Natural killer cell (primary cell): ENCODE measurements around the gene DLG5. TPM values are rescaled to one million over a fixed set of nuclear protein-coding genes. Genes with fewer than 3 reads are reported as not detected.

ENCODE experiments used
- ATAC-seq, 3 donors: fragments of 150-1000 bp in 2 of 3; fragments of 200-7000 bp in 1 of 3; cut with Tn5 transposase; 1 replicate in 1 of 3; 2 replicates in 2 of 3; pipeline ENCODE4 v1.10.0; 2021; ENCODE audit warnings: mild to moderate bottlenecking in 2 of 3, moderate library complexity in 2 of 3
- DNase-seq, 2 donors: peaks; one replicate each; pipeline versions ENCODE4 v3.0.0 to v3.0.0-alpha.2; 2013 to 2021; ENCODE audit warnings: mixed read lengths in 1 of 2
- H3K27ac ChIP-seq: one replicate; pipeline ENCODE4 v1.5.1; 2013; ENCODE audit warnings: mild to moderate bottlenecking, low read length
- H3K27me3 ChIP-seq: one replicate; pipeline ENCODE4 v1.6.1; 2013; ENCODE audit warnings: low read length; ENCODE audit not compliant: control insufficient read depth, insufficient read depth
- H3K36me3 ChIP-seq: one replicate; pipeline ENCODE4 v1.6.1; 2013; ENCODE audit warnings: low read length; ENCODE audit not compliant: control insufficient read depth, insufficient read depth
- H3K4me1 ChIP-seq: one replicate; pipeline ENCODE4 v1.6.1; 2013; ENCODE audit warnings: low read length; ENCODE audit not compliant: control insufficient read depth, insufficient read depth
- H3K4me3 ChIP-seq: one replicate; pipeline ENCODE4 v1.5.1; 2013; ENCODE audit warnings: low read length
- H3K9me3 ChIP-seq: one replicate; pipeline ENCODE4 v1.6.1; 2013; ENCODE audit warnings: low read length; ENCODE audit not compliant: control insufficient read depth, insufficient read depth
- H3K27ac Mint-ChIP-seq, 2 donors: one replicate each; pipeline ENCODE4 v1.8.0; 2022; ENCODE audit warnings: mild to moderate bottlenecking in 2 of 2, mixed read lengths in 2 of 2, moderate library complexity in 1 of 2
- H3K27me3 Mint-ChIP-seq, 2 donors: one replicate each; pipeline ENCODE4 v1.8.0; 2022; ENCODE audit warnings: low read depth in 2 of 2, mixed read lengths in 2 of 2
- H3K36me3 Mint-ChIP-seq: one replicate; pipeline ENCODE4 v1.8.0; 2022; ENCODE audit warnings: mixed read lengths
- H3K4me1 Mint-ChIP-seq, 2 donors: one replicate each; pipeline ENCODE4 v1.8.0; 2022; ENCODE audit warnings: mixed read lengths in 2 of 2
- H3K4me3 Mint-ChIP-seq: one replicate; pipeline ENCODE4 v1.8.0; 2022; ENCODE audit warnings: mild to moderate bottlenecking, moderate library complexity, mixed read lengths
- H3K9me3 Mint-ChIP-seq, 2 donors: one replicate each; pipeline ENCODE4 v1.8.0; 2022; ENCODE audit warnings: mixed read lengths in 2 of 2
- WGBS: methylation state at CpG from one replicate; pipeline ENCODE4 v1.1.7; 2013; ENCODE audit warnings: missing lambda C conversion rate; ENCODE audit not compliant: insufficient coverage; 5-methylcytosine and 5-hydroxymethylcytosine counted together
- intact Hi-C: fragments of 100-400 bp; cut with micrococcal nuclease; formaldehyde crosslinking; loops from one replicate; pipeline ENCODE4 v1.14.2; 2022
- total RNA-seq, 4 donors: library from RNA; stranded (reverse); fragments of 120-200 nt in 1 of 4; gene quantifications; one replicate each; pipeline versions ENCODE4 v1.2.3 to v1.2.4, GENCODE V29; 2013 to 2022
- TF ChIP-seq, protein P1 (sequence below): fragments of 200-600 bp; IDR thresholded peaks from one replicate; pipeline ENCODE4 v1.8.0; 2022; ENCODE audit warnings: antibody characterized with exemption

DLG5 gene
- total RNA-seq, 3 donors from 2014 or later (not counting 1 experiment from before 2014, with no cell fraction given) = 52.8 to 75.0 (median 52.9) TPM

DNA sequence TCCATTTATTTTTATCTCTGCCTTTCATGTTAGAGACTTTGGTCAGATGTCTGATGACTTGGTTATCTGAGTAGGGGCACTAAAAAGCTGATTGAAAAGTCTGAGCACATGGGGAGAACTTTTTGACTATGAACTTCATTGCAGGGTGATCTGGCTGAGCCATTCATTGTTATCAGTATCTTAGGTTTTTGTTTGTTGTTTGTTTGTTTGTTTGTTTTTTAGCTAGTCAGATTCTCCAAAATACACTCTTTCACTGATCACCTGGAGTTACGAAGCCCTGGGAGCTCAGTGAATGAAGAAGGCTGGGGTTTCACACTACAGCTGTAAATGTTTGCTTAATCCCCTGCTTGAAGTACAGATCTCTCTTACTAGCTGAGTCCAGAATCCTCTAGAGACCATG lies 28.6 kb upstream of the DLG5 start:
- WGBS = 100% methylated on average over 1 of the region's 1 CpG
- DNase-seq (no peak), ATAC-seq (no peak)
- Mint-ChIP-seq H3K27me3 (peaks cover 0 to 6% of the 10 kb centered on the region in 2 donors), H3K4me1 (no peaks in the 10 kb centered on the region), H3K27ac (no peak overlapping the region), H3K4me3 (no peak overlapping the region), H3K36me3 (peaks cover 8% of the 10 kb centered on the region), H3K9me3 (peaks cover 5 to 11% of the 10 kb centered on the region in 2 donors)
- intact Hi-C loops = no loop called here
- H3K36me3 ChIP-seq = no peaks in the 10 kb centered on the region
- TF ChIP-seq, protein P1, sequence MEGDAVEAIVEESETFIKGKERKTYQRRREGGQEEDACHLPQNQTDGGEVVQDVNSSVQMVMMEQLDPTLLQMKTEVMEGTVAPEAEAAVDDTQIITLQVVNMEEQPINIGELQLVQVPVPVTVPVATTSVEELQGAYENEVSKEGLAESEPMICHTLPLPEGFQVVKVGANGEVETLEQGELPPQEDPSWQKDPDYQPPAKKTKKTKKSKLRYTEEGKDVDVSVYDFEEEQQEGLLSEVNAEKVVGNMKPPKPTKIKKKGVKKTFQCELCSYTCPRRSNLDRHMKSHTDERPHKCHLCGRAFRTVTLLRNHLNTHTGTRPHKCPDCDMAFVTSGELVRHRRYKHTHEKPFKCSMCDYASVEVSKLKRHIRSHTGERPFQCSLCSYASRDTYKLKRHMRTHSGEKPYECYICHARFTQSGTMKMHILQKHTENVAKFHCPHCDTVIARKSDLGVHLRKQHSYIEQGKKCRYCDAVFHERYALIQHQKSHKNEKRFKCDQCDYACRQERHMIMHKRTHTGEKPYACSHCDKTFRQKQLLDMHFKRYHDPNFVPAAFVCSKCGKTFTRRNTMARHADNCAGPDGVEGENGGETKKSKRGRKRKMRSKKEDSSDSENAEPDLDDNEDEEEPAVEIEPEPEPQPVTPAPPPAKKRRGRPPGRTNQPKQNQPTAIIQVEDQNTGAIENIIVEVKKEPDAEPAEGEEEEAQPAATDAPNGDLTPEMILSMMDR = no peak
- no peaks in the 10 kb centered on the region for H3K27me3 ChIP-seq
- H3K4me1 ChIP-seq = no peaks in the 10 kb centered on the region
- H3K27ac ChIP-seq = no peak overlapping the region
- peaks cover 15% of the 10 kb centered on the region for H3K9me3 ChIP-seq
- no peak overlapping the region for H3K4me3 ChIP-seq

- ATAC-seq (peak in 1 of 3 donors; percentile 5), DNase-seq (no peak)
- peaks cover 0 to 3% of the 10 kb centered on the region in 2 donors for H3K27me3 Mint-ChIP-seq
- H3K4me3 Mint-ChIP-seq = no peak overlapping the region
- Histone ChIP-seq H3K27ac (no peak overlapping the region), H3K9me3 (peaks cover 17% of the 10 kb centered on the region), H3K4me3 (no peak overlapping the region), H3K36me3 (no peaks in the 10 kb centered on the region), H3K4me1 (no peaks in the 10 kb centered on the region), H3K27me3 (no peaks in the 10 kb centered on the region)
- H3K36me3 Mint-ChIP-seq = peaks cover 8% of the 10 kb centered on the region
- intact Hi-C loops = no loop called here
- H3K4me1 Mint-ChIP-seq = no peaks in the 10 kb centered on the region
- TF ChIP-seq, protein P1 = no peak
- peaks cover 5 to 11% of the 10 kb centered on the region in 2 donors for H3K9me3 Mint-ChIP-seq
- no peak overlapping the region for H3K27ac Mint-ChIP-seq
- 29% methylated on average over 7 of the region's 7 CpGs for WGBS
Measured at GRCh38 chr10:77949167-77949566, 22.6 kb upstream of the DLG5 start.

- peaks cover 9% of the 10 kb centered on the region for H3K9me3 ChIP-seq
- TF ChIP-seq, protein P1 = no peak
- no peak overlapping the region for H3K4me3 ChIP-seq
- intact Hi-C loops = no loop called here
- H3K36me3 ChIP-seq = no peaks in the 10 kb centered on the region
- H3K27me3 Mint-ChIP-seq = peaks cover 0 to 3% of the 10 kb centered on the region in 2 donors
- ATAC-seq (no peak), DNase-seq (no peak)
- no peaks in the 10 kb centered on the region for H3K27me3 ChIP-seq
- 75% methylated on average over 1 of the region's 2 CpGs for WGBS
- H3K9me3 Mint-ChIP-seq = peaks cover 4% of the 10 kb centered on the region in 2 donors
- H3K36me3 Mint-ChIP-seq = no peaks in the 10 kb centered on the region
- H3K27ac Mint-ChIP-seq = no peak overlapping the region
- H3K4me1 ChIP-seq = no peaks in the 10 kb centered on the region
- H3K4me3 Mint-ChIP-seq = no peak overlapping the region
- no peak overlapping the region for H3K27ac ChIP-seq
- H3K4me1 Mint-ChIP-seq = no peaks in the 10 kb centered on the region
Measured at GRCh38 chr10:77946084-77946483, 19.5 kb upstream of the DLG5 start.

GRCh38 chr10:77944519-77944918 lies 18.0 kb upstream of the DLG5 start:
- Histone ChIP-seq H3K27ac (no peak overlapping the region), H3K4me1 (no peaks in the 10 kb centered on the region), H3K36me3 (no peaks in the 10 kb centered on the region), H3K9me3 (no peaks in the 10 kb centered on the region), H3K27me3 (no peaks in the 10 kb centered on the region), H3K4me3 (no peak overlapping the region)
- H3K36me3 Mint-ChIP-seq = no peaks in the 10 kb centered on the region
- 32% methylated on average over 2 of the region's 4 CpGs for WGBS
- H3K27ac Mint-ChIP-seq = no peak overlapping the region
- no peaks in the 10 kb centered on the region for H3K27me3 Mint-ChIP-seq
- no peaks in the 10 kb centered on the region for H3K9me3 Mint-ChIP-seq
- ATAC-seq (no peak), DNase-seq (no peak)
- intact Hi-C loops = no loop called here
- no peaks in the 10 kb centered on the region for H3K4me1 Mint-ChIP-seq
- TF ChIP-seq, protein P1 = no peak
- H3K4me3 Mint-ChIP-seq = no peak overlapping the region
